Nephron progenitor cell (in vitro differentiated cells): ENCODE data around the gene GPRIN1.

ENCODE experiments used
- DNase-seq: peaks from one replicate; pipeline ENCODE4 v3.0.0; 2021
- H3K27ac Mint-ChIP-seq: 2 replicates; pipeline ENCODE4 v1.8.0; 2021; ENCODE audit warnings: mild to moderate bottlenecking, moderate library complexity, mixed read lengths
- H3K27me3 Mint-ChIP-seq: 2 replicates; pipeline ENCODE4 v1.8.0; 2021; ENCODE audit warnings: mild to moderate bottlenecking, low read depth, mixed read lengths; ENCODE audit not compliant: poor library complexity
- H3K36me3 Mint-ChIP-seq: 2 replicates; pipeline ENCODE4 v1.8.0; 2021; ENCODE audit warnings: low read depth, mixed read lengths
- H3K4me1 Mint-ChIP-seq: 2 replicates; pipeline ENCODE4 v1.8.0; 2021; ENCODE audit warnings: mixed read lengths
- H3K4me3 Mint-ChIP-seq: 2 replicates; pipeline ENCODE4 v1.8.0; 2021; ENCODE audit warnings: mild to moderate bottlenecking, moderate library complexity, mixed read lengths
- H3K9me3 Mint-ChIP-seq: 2 replicates; pipeline ENCODE4 v1.8.0; 2021; ENCODE audit warnings: mild to moderate bottlenecking, moderate library complexity, mixed read lengths
- CTCF ChIP-seq: fragments of 200-600 bp; sonication (generic); IDR thresholded peaks from 2 replicates; pipeline ENCODE4 v1.5.0; 2021; ENCODE audit warnings: antibody characterized with exemption

Gene GPRIN1

GRCh38 chr5:176632745-176633144 is 22.8 kb upstream of the GPRIN1 start:
- Mint-ChIP-seq H3K4me3 (no peak overlapping the region), H3K36me3 (no peaks in the 10 kb centered on the region), H3K4me1 (peaks cover 30% of the 10 kb centered on the region), H3K9me3 (peaks cover 11% of the 10 kb centered on the region), H3K27ac (no peak overlapping the region), H3K27me3 (peaks cover 81% of the 10 kb centered on the region)
- TF ChIP-seq CTCF = no peak
- DNase-seq = no peak

GRCh38 chr5:176631383-176632200 is 21.6 kb upstream of the GPRIN1 start:
- Mint-ChIP-seq H3K27me3 (peaks cover 87% of the 10 kb centered on the region), H3K4me1 (peaks cover 31% of the 10 kb centered on the region), H3K4me3 (no peak overlapping the region), H3K27ac (no peak overlapping the region), H3K36me3 (no peaks in the 10 kb centered on the region), H3K9me3 (peaks cover 11% of the 10 kb centered on the region)
- DNase-seq = no peak
- no peak for TF ChIP-seq CTCF

- peaks cover 7% of the 10 kb centered on the region for H3K9me3 Mint-ChIP-seq
- H3K4me3 Mint-ChIP-seq = peak overlapping the region; percentile 76
- H3K27me3 Mint-ChIP-seq = peaks cover 90% of the 10 kb centered on the region
- DNase-seq = no peak
- no peaks in the 10 kb centered on the region for H3K36me3 Mint-ChIP-seq
- peaks cover 35% of the 10 kb centered on the region for H3K4me1 Mint-ChIP-seq
- no peak for TF ChIP-seq CTCF
- no peak overlapping the region for H3K27ac Mint-ChIP-seq
These were observed 20.8 kb upstream of the GPRIN1 start for GRCh38 chr5:176630681-176631222.

GRCh38 chr5:176629853-176630680 is 20.1 kb upstream of the GPRIN1 start, which contains the start of the genes EIF4E1B and SNCB:
EIF4E1B (plus strand) TSS chr5:176630675; CDS start chr5:176642788, 12,113 bp downstream.
SNCB (minus strand) TSS chr5:176630534; CDS start chr5:176629654, 880 bp downstream.
- peak; percentile 83 for DNase-seq
- Mint-ChIP-seq H3K36me3 (no peaks in the 10 kb centered on the region), H3K9me3 (peaks cover 3% of the 10 kb centered on the region), H3K4me3 (peak within 1 kb of the TSS; percentile 76), H3K4me1 (peaks cover 32% of the 10 kb centered on the region), H3K27ac (no peak within 1 kb of the TSS), H3K27me3 (peaks cover 91% of the 10 kb centered on the region)
- no peak for TF ChIP-seq CTCF

- no peak for TF ChIP-seq CTCF
- H3K9me3 Mint-ChIP-seq = no peaks in the 10 kb centered on the region
- H3K27me3 Mint-ChIP-seq = peaks cover 93% of the 10 kb centered on the region
- H3K4me3 Mint-ChIP-seq = peak overlapping the region; percentile 62
- no peak for DNase-seq
- H3K36me3 Mint-ChIP-seq = no peaks in the 10 kb centered on the region
- H3K27ac Mint-ChIP-seq = no peak overlapping the region
- peaks cover 30% of the 10 kb centered on the region for H3K4me1 Mint-ChIP-seq
These were observed 19.4 kb upstream of the GPRIN1 start for GRCh38 chr5:176629317-176629852.
